ENCODE results near the gene RNF152. TPM values are rescaled to one million over a fixed set of nuclear protein-coding genes. Genes with fewer than 3 reads are reported as not detected.
A peak's percentile ranks its signal among the peaks of the same experiment; 100 is the strongest.

Gene RNF152
- total and polyA plus RNA-seq, 2 donors (not counting 3 experiments of a cell fraction or from before 2014, with no cell fraction given), result 20.8 to 27.5 TPM

- Histone ChIP-seq H3K79me2 (ENCODE audit: control insufficient read depth, insufficient read depth, low read length) (no peaks in the 10 kb centered on the region), H3K27me3 (ENCODE audit: control insufficient read depth in 2 of 2, insufficient read depth in 2 of 2, low read length in 2 of 2) (no peaks in the 10 kb centered on the region), H3K4me3 (replicated peaks in 1 of 3; ENCODE audit: insufficient read depth in 1 of 3, low read depth in 1 of 3, low read length in 3 of 3) (no peak overlapping the region), H3K9me3 (replicated peaks; ENCODE audit: control insufficient read depth, insufficient read depth, low read length) (no peaks in the 10 kb centered on the region), H2AFZ (ENCODE audit: low read depth, low read length) (no peak overlapping the region), H3K9ac (replicated peaks; ENCODE audit: extremely low read depth, insufficient read depth, low read length) (no peak overlapping the region), H4K20me1 (replicated peaks; ENCODE audit: control insufficient read depth, extremely low read depth, insufficient read depth, low read length) (no peaks in the 10 kb centered on the region), H3K27ac (ENCODE audit: insufficient read depth, low read depth, low read length) (no peak overlapping the region), H3K4me2 (ENCODE audit: insufficient read depth, low read length) (no peak overlapping the region), H3K9me1 (replicated peaks; ENCODE audit: control insufficient read depth, extremely low read depth, insufficient read depth, low read length) (no peaks in the 10 kb centered on the region), H3K36me3 (ENCODE audit: control insufficient read depth in 2 of 2, extremely low read depth in 1 of 2, insufficient read depth in 2 of 2, low read length in 2 of 2) (no peaks in the 10 kb centered on the region), H3K4me1 (ENCODE audit: control insufficient read depth, extremely low read depth, insufficient read depth, low read length) (peaks cover 9% of the 10 kb centered on the region)
- no peak for TF ChIP-seq POLR2A (IDR thresholded peaks at IDR 0.05; ENCODE audit: low read depth, low read length)
- dilution Hi-C loops (cut with MboI; ENCODE audit: extremely low pct_ligation_motif_present, low sequenced_read_pairs), result no loop called here
- ChIA-PET POLR2A (interaction anchor here (0.7 kb wide), 1 partner anchor 577 kb away, joined by 10 read pairs; no protein-coding TSS in a partner anchor), CTCF (interaction anchor here (0.6 to 2.7 kb wide), 2 partner anchors 232 to 262 kb away, joined by 4 to 15 read pairs; no protein-coding TSS in a partner anchor)
- no TSS peak for BruUV-seq (replicated peaks)
- no peak for DNase-seq (ENCODE audit: low read depth, low spot score)
- intact Hi-C loops (cut with micrococcal nuclease), result no loop called here
- no peak for FAIRE-seq
Observed at GRCh38 chr18:61898640-61899101, 5.9 kb upstream of the RNF152 start.

- no peak overlapping the region for H3K4me3 ChIP-seq (replicated peaks in 1 of 3; ENCODE audit: insufficient read depth in 1 of 3, low read depth in 1 of 3, low read length in 3 of 3)
- peak overlapping the region; percentile 96 for H2AFZ ChIP-seq (ENCODE audit: low read depth, low read length)
- H3K36me3 ChIP-seq (ENCODE audit: control insufficient read depth in 2 of 2, extremely low read depth in 1 of 2, insufficient read depth in 2 of 2, low read length in 2 of 2), result no peaks in the 10 kb centered on the region
- intact Hi-C loops (cut with micrococcal nuclease) (loop anchor here (1.0 kb wide), 1 partner anchor 199 kb away; no protein-coding TSS in a partner anchor), dilution Hi-C loops (cut with MboI; ENCODE audit: extremely low pct_ligation_motif_present, low sequenced_read_pairs) (no loop called here)
- peaks cover 17% of the 10 kb centered on the region for H3K79me2 ChIP-seq (ENCODE audit: control insufficient read depth, insufficient read depth, low read length)
- no peak overlapping the region for H3K9ac ChIP-seq (replicated peaks; ENCODE audit: extremely low read depth, insufficient read depth, low read length)
- DNase-seq (ENCODE audit: low read depth, low spot score), result peak; percentile 64
- no peaks in the 10 kb centered on the region for H3K9me3 ChIP-seq (replicated peaks; ENCODE audit: control insufficient read depth, insufficient read depth, low read length)
- ChIA-PET CTCF (interaction anchor here (1.1 to 4.6 kb wide), 6 partner anchors 11 to 346 kb away, joined by 3 to 43 read pairs (median 3); no protein-coding TSS in a partner anchor), POLR2A (interaction anchor here (0.7 kb wide), 1 partner anchor 84 kb away, joined by 6 read pairs; no protein-coding TSS in a partner anchor)
- H3K4me1 ChIP-seq (ENCODE audit: control insufficient read depth, extremely low read depth, insufficient read depth, low read length), result peaks cover 20% of the 10 kb centered on the region
- H3K27me3 ChIP-seq (ENCODE audit: control insufficient read depth in 2 of 2, insufficient read depth in 2 of 2, low read length in 2 of 2), result no peaks in the 10 kb centered on the region
- H3K27ac ChIP-seq (ENCODE audit: insufficient read depth, low read depth, low read length), result no peak overlapping the region
- TF ChIP-seq, protein P1, sequence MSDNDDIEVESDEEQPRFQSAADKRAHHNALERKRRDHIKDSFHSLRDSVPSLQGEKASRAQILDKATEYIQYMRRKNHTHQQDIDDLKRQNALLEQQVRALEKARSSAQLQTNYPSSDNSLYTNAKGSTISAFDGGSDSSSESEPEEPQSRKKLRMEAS (IDR thresholded peaks at IDR 0.05; ENCODE audit: insufficient read depth, insufficient read length), result no peak
- TF ChIP-seq FOS (IDR thresholded peaks at IDR 0.05; ENCODE audit: borderline replicate concordance, insufficient read depth, low read length), result no peak
- TF ChIP-seq, protein P2, sequence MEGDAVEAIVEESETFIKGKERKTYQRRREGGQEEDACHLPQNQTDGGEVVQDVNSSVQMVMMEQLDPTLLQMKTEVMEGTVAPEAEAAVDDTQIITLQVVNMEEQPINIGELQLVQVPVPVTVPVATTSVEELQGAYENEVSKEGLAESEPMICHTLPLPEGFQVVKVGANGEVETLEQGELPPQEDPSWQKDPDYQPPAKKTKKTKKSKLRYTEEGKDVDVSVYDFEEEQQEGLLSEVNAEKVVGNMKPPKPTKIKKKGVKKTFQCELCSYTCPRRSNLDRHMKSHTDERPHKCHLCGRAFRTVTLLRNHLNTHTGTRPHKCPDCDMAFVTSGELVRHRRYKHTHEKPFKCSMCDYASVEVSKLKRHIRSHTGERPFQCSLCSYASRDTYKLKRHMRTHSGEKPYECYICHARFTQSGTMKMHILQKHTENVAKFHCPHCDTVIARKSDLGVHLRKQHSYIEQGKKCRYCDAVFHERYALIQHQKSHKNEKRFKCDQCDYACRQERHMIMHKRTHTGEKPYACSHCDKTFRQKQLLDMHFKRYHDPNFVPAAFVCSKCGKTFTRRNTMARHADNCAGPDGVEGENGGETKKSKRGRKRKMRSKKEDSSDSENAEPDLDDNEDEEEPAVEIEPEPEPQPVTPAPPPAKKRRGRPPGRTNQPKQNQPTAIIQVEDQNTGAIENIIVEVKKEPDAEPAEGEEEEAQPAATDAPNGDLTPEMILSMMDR (IDR thresholded peaks at IDR 0.05; ENCODE audit: extremely low read depth in 1 of 2, insufficient read depth in 1 of 2, low read depth in 1 of 2, low read length in 2 of 2), result no peak
- TF ChIP-seq EZH2 (IDR thresholded peaks at IDR 0.05; ENCODE audit: borderline replicate concordance, low read depth, low read length, severe bottlenecking), result no peak
- TF ChIP-seq POLR2AphosphoS5 (IDR thresholded peaks at IDR 0.05; ENCODE audit: insufficient read depth, low read depth, low read length), result no peak
- TF ChIP-seq GATA2 (IDR thresholded peaks at IDR 0.05; ENCODE audit: insufficient read depth, insufficient read length, low read depth, low read length), result no peak
- no peak for TF ChIP-seq MYC (IDR thresholded peaks at IDR 0.05; ENCODE audit: low read depth, low read length)
- no peak for TF ChIP-seq JUN (IDR thresholded peaks at IDR 0.05; ENCODE audit: borderline replicate concordance, insufficient read depth, insufficient read length, low read depth)
- no peak for TF ChIP-seq POLR2A (IDR thresholded peaks at IDR 0.05; ENCODE audit: low read depth, low read length)
- H3K9me1 ChIP-seq (replicated peaks; ENCODE audit: control insufficient read depth, extremely low read depth, insufficient read depth, low read length), result no peaks in the 10 kb centered on the region
- H4K20me1 ChIP-seq (replicated peaks; ENCODE audit: control insufficient read depth, extremely low read depth, insufficient read depth, low read length), result no peaks in the 10 kb centered on the region
- BruUV-seq (replicated peaks), result no TSS peak
- no peak overlapping the region for H3K4me2 ChIP-seq (ENCODE audit: insufficient read depth, low read length)
- FAIRE-seq, result peak; percentile 80
Observed at GRCh38 chr18:61896757-61897156, 4.0 kb upstream of the RNF152 start.
